HCT116 (cell line): ENCODE results near the gene ZNF814.

Source experiments
- ATF3 ChIP-seq: IDR thresholded peaks from 2 replicates; pipeline ENCODE4 v1.6.1; 2012
- CBX3 ChIP-seq: IDR thresholded peaks from 2 replicates; pipeline ENCODE4 v1.6.1; 2012; ENCODE audit warnings: low read depth
- CEBPB ChIP-seq: IDR thresholded peaks from 2 replicates; pipeline ENCODE4 v1.6.1; 2012; ENCODE audit warnings: low read depth
- CTCF ChIP-seq, 3 experiments: fragments of 200-600 bp in 1 of 3; sonication (generic) in 1 of 3; IDR thresholded peaks in 2 of 3; conservative IDR thresholded peaks in 1 of 3; 2 replicates each; pipeline ENCODE4 v1.5.1; 2012 to 2017; ENCODE audit warnings: low read depth in 2 of 3, low read length in 2 of 3, antibody characterized with exemption in 1 of 3, borderline replicate concordance in 1 of 3, control low read depth in 1 of 3, mild to moderate bottlenecking in 1 of 3, mixed read lengths in 1 of 3, mixed run types in 1 of 3, moderate library complexity in 1 of 3; ENCODE audit not compliant: insufficient read depth in 1 of 3
- EZH2 ChIP-seq: fragments of 200-600 bp; sonication (generic); IDR thresholded peaks from 2 replicates; pipeline ENCODE4 v1.6.1; 2017; ENCODE audit warnings: antibody characterized with exemption, mixed run types
- POLR2AphosphoS5 ChIP-seq: IDR thresholded peaks from 2 replicates; pipeline ENCODE4 v1.6.1; 2011; ENCODE audit warnings: mild to moderate bottlenecking, low read depth, low read length, moderate library complexity
- REST ChIP-seq: IDR thresholded peaks from 2 replicates; pipeline ENCODE4 v1.6.1; 2012; ENCODE audit warnings: low read depth
- SP1 ChIP-seq: IDR thresholded peaks from 2 replicates; pipeline ENCODE4 v1.6.1; 2012; ENCODE audit warnings: low read depth
- TCF7L2 ChIP-seq: IDR thresholded peaks from 2 replicates; pipeline ENCODE4 v1.7.0; 2011; ENCODE audit warnings: borderline replicate concordance, inconsistent platforms; ENCODE audit not compliant: insufficient read depth, insufficient read length; ENCODE audit errors: extremely low read depth
- ZBTB33 ChIP-seq: IDR thresholded peaks from 2 replicates; pipeline ENCODE4 v1.6.1; 2011; ENCODE audit warnings: mild to moderate bottlenecking, low read length, moderate library complexity; ENCODE audit not compliant: insufficient replicate concordance; ENCODE audit errors: extremely low read depth

- TF ChIP-seq CTCF (IDR thresholded peaks at IDR 0.05 in 2 of 3, conservative IDR thresholded peaks at IDR 0.05 in 1 of 3; ENCODE audit: borderline replicate concordance in 1 of 3, insufficient read depth in 1 of 3, low read depth in 2 of 3, low read length in 2 of 3), result no peak
- no peak for TF ChIP-seq TCF7L2
- no peak for TF ChIP-seq ZBTB33
- TF ChIP-seq POLR2AphosphoS5, result no peak
- TF ChIP-seq CEBPB, result no peak
- TF ChIP-seq EZH2, result no peak
- no peak for TF ChIP-seq REST
- TF ChIP-seq SP1, result no peak
- no peak for TF ChIP-seq CBX3
- TF ChIP-seq ATF3, result no peak
These were observed 86.6 kb downstream of the ZNF814 start for GRCh38 chr19:57802269-57802668.
